SU-DHL-6 (cell line): ENCODE data around the gene B3GALNT1.

Source experiments
- H2AFZ ChIP-seq: fragments of 200-600 bp; sonication (generic); 2 replicates; pipeline ENCODE4 v1.6.1; 2014; ENCODE audit warnings: low read depth, mild to moderate bottlenecking, moderate library complexity, mixed read lengths, antibody characterized with exemption, low read length; ENCODE audit not compliant: severe bottlenecking
- H3F3A ChIP-seq: fragments of 200-600 bp; shearing (Covaris generic); 2 replicates; pipeline ENCODE4 v1.6.0; 2016; ENCODE audit warnings: antibody characterized with exemption, mild to moderate bottlenecking; ENCODE audit not compliant: insufficient read depth
- H3K27ac ChIP-seq: fragments of 200-600 bp; sonication (generic); 2 replicates; pipeline ENCODE4 v1.5.1; 2016; ENCODE audit warnings: low read depth, mild to moderate bottlenecking, low read length, moderate library complexity, mixed read lengths
- H3K27me3 ChIP-seq: fragments of 200-600 bp; sonication (generic), shearing (Covaris generic); 2 replicates; pipeline ENCODE4 v1.6.0; 2014; ENCODE audit warnings: mild to moderate bottlenecking, low read length
- H3K36me3 ChIP-seq: fragments of 200-600 bp; sonication (generic); 2 replicates; pipeline ENCODE4 v1.6.1; 2014; ENCODE audit warnings: mild to moderate bottlenecking, low read length, mixed read lengths
- H3K4me2 ChIP-seq: fragments of 300-600, 200-600 bp; shearing (Covaris generic), sonication (generic); 2 replicates; pipeline ENCODE4 v1.6.0; 2014; ENCODE audit warnings: low read length, low read depth, mild to moderate bottlenecking; ENCODE audit not compliant: poor library complexity, severe bottlenecking
- H3K4me3 ChIP-seq: fragments of 200-600 bp; sonication (generic); 2 replicates; pipeline ENCODE4 v1.5.1; 2014; ENCODE audit warnings: antibody characterized with exemption, low read length, mild to moderate bottlenecking, mixed read lengths; ENCODE audit not compliant: insufficient read depth, poor library complexity, severe bottlenecking
- H3K79me2 ChIP-seq: fragments of 200-600 bp; sonication (generic); 2 replicates; pipeline ENCODE4 v1.6.1; 2014; ENCODE audit warnings: mild to moderate bottlenecking, low read length, moderate library complexity; ENCODE audit not compliant: insufficient read depth
- H3K9ac ChIP-seq: fragments of 200-600 bp; sonication (generic); 2 replicates; pipeline ENCODE4 v1.7.0; 2014; ENCODE audit warnings: mild to moderate bottlenecking, low read length
- H3K9me2 ChIP-seq: fragments of 200-600 bp; sonication (generic); replicated peaks from 2 replicates; pipeline ENCODE4 v1.6.1; 2014; ENCODE audit warnings: low read length; ENCODE audit not compliant: insufficient read depth
- H3K9me3 ChIP-seq: fragments of 200-600 bp; sonication (generic); 2 replicates; pipeline ENCODE4 v1.6.1; 2014; ENCODE audit warnings: low read length, mixed read lengths; ENCODE audit not compliant: insufficient read depth
- H4K20me1 ChIP-seq: fragments of 200-600 bp; sonication (generic); 2 replicates; pipeline ENCODE4 v1.6.1; 2014; ENCODE audit warnings: low read depth, mild to moderate bottlenecking, antibody characterized with exemption, low read length, moderate library complexity, mixed read lengths
- EZH2phosphoT487 ChIP-seq: fragments of 200-600 bp; sonication (generic), shearing (Covaris generic); conservative IDR thresholded peaks from 2 replicates; pipeline ENCODE4 v1.6.1; 2018; ENCODE audit warnings: mild to moderate bottlenecking, antibody characterized with exemption, low read length, moderate library complexity, mixed read lengths
- TF ChIP-seq, protein P1 (sequence below): fragments of 200-600 bp; sonication (generic); IDR thresholded peaks from one replicate; pipeline ENCODE4 v1.5.1; 2017; ENCODE audit warnings: antibody characterized with exemption, mild to moderate bottlenecking, low read length, moderate library complexity; ENCODE audit not compliant: insufficient read depth, poor library complexity, severe bottlenecking

Gene B3GALNT1

DNA sequence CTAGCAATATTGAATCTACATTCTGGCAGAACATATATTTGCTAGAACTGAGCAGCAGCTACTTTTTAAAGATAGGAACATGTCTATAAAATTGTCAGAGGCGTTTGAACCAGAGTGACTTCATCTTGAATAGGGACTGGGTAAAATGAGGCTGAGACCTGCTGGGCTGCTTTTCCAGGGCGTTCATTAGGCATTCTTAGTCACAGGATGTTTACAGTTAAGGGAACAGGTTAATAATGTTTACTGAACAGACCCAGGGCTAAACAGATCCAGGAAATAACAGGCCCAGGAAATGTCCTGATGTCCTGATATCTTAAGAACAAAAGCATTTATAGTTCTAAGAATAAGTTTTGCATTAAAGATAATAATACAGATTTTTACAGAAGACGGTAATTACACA is 34.5 kb upstream of the B3GALNT1 start:
- H3K9ac ChIP-seq = no peak overlapping the region
- no peak overlapping the region for H2AFZ ChIP-seq
- no peaks in the 10 kb centered on the region for H3F3A ChIP-seq
- H3K27me3 ChIP-seq = no peaks in the 10 kb centered on the region
- TF ChIP-seq EZH2phosphoT487 = no peak
- TF ChIP-seq, protein P1, sequence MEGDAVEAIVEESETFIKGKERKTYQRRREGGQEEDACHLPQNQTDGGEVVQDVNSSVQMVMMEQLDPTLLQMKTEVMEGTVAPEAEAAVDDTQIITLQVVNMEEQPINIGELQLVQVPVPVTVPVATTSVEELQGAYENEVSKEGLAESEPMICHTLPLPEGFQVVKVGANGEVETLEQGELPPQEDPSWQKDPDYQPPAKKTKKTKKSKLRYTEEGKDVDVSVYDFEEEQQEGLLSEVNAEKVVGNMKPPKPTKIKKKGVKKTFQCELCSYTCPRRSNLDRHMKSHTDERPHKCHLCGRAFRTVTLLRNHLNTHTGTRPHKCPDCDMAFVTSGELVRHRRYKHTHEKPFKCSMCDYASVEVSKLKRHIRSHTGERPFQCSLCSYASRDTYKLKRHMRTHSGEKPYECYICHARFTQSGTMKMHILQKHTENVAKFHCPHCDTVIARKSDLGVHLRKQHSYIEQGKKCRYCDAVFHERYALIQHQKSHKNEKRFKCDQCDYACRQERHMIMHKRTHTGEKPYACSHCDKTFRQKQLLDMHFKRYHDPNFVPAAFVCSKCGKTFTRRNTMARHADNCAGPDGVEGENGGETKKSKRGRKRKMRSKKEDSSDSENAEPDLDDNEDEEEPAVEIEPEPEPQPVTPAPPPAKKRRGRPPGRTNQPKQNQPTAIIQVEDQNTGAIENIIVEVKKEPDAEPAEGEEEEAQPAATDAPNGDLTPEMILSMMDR = no peak
- no peaks in the 10 kb centered on the region for H3K36me3 ChIP-seq
- H3K9me3 ChIP-seq = no peaks in the 10 kb centered on the region
- H4K20me1 ChIP-seq = no peaks in the 10 kb centered on the region
- H3K79me2 ChIP-seq = no peaks in the 10 kb centered on the region
- H3K9me2 ChIP-seq = no peaks in the 10 kb centered on the region
- H3K27ac ChIP-seq = no peak overlapping the region
- no peak overlapping the region for H3K4me2 ChIP-seq
- H3K4me3 ChIP-seq = no peak overlapping the region

DNA sequence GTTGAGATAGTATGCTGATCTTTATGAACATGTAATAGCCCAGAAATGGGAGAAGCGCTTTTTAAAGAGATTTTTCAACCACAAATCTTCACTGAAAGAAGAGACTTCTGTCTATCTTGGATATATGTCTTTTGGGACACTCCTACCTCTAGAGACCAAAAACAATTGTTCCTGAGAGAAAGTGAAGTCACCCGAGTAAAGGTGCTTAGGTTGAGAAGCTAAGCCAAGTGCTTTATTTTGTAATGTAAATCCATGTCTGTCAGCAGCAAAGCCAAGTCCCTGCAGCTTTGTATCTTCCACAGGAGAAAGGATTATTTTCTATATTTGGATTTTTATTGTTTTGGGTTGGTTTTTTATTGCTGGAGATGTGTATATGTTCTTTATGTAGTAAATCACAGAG is 32.1 kb upstream of the B3GALNT1 start:
- H3K27me3 ChIP-seq = no peaks in the 10 kb centered on the region
- H2AFZ ChIP-seq = no peak overlapping the region
- no peak overlapping the region for H3K4me2 ChIP-seq
- TF ChIP-seq, protein P1 = no peak
- no peak for TF ChIP-seq EZH2phosphoT487
- no peaks in the 10 kb centered on the region for H4K20me1 ChIP-seq
- no peaks in the 10 kb centered on the region for H3K36me3 ChIP-seq
- no peaks in the 10 kb centered on the region for H3K9me3 ChIP-seq
- H3F3A ChIP-seq = no peaks in the 10 kb centered on the region
- no peaks in the 10 kb centered on the region for H3K9me2 ChIP-seq
- no peak overlapping the region for H3K9ac ChIP-seq
- no peaks in the 10 kb centered on the region for H3K79me2 ChIP-seq
- H3K4me3 ChIP-seq = no peak overlapping the region
- no peak overlapping the region for H3K27ac ChIP-seq

DNA sequence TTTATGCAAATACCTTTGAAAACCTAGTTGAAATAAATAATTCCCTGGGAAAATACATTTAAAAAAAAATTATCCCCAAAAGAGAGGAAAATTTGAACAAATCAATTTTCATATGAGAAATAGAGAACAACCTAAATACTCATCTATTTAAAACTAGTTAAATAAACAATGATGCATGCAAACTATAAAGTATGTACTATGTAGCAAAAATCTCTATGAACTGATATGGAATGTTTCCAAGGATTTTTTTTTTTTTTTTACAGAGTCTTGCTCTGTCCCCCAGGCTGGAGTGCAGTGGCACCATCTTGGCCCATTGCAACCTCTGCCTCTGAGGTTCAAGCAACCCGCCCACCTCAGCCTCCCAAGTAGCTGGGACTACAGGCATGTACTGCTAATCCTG is 27.2 kb upstream of the B3GALNT1 start:
- H3F3A ChIP-seq = no peaks in the 10 kb centered on the region
- no peaks in the 10 kb centered on the region for H3K79me2 ChIP-seq
- no peaks in the 10 kb centered on the region for H3K9me3 ChIP-seq
- H3K27me3 ChIP-seq = no peaks in the 10 kb centered on the region
- H3K27ac ChIP-seq = no peak overlapping the region
- no peaks in the 10 kb centered on the region for H4K20me1 ChIP-seq
- H3K36me3 ChIP-seq = no peaks in the 10 kb centered on the region
- H3K4me3 ChIP-seq = no peak overlapping the region
- H2AFZ ChIP-seq = no peak overlapping the region
- no peak overlapping the region for H3K9ac ChIP-seq
- no peak overlapping the region for H3K4me2 ChIP-seq
- H3K9me2 ChIP-seq = no peaks in the 10 kb centered on the region
- TF ChIP-seq, protein P1 = no peak
- TF ChIP-seq EZH2phosphoT487 = no peak

GRCh38 chr3:161126495-161126894 is 21.3 kb upstream of the B3GALNT1 start:
- TF ChIP-seq, protein P1 = no peak
- TF ChIP-seq EZH2phosphoT487 = no peak
- Histone ChIP-seq H3K4me2 (no peak overlapping the region), H3K27me3 (no peaks in the 10 kb centered on the region), H3K9me3 (no peaks in the 10 kb centered on the region; the same call in 1 of the 2 replicates), H3K4me3 (no peak overlapping the region), H3F3A (no peaks in the 10 kb centered on the region), H3K79me2 (no peaks in the 10 kb centered on the region), H2AFZ (no peak overlapping the region), H3K9ac (no peak overlapping the region), H4K20me1 (no peaks in the 10 kb centered on the region), H3K36me3 (no peaks in the 10 kb centered on the region), H3K9me2 (no peaks in the 10 kb centered on the region), H3K27ac (no peak overlapping the region)
